Measurements from ENCODE around the gene ABR. TPM values are rescaled to one million over a fixed set of nuclear protein-coding genes. Genes with fewer than 3 reads are reported as not detected.
"Not testable (repeated sequence)": the region's sequence is repeated elsewhere in the genome, so short reads cannot be mapped to it uniquely, and the experiment has no call there.

Gene ABR
- polyA plus RNA-seq, 5 donors: 53.2 to 84.6 (median 61.3) TPM

GRCh38 chr17:1203111-1203966 lies 23.6 kb upstream of the ABR start:
- DNase-seq: no peak

GRCh38 chr17:1202291-1202690 lies 22.5 kb upstream of the ABR start:
- no peak for DNase-seq

- no peak for DNase-seq
These were observed 21.4 kb upstream of the ABR start for GRCh38 chr17:1201132-1201702.

GRCh38 chr17:1199271-1199743 lies 19.5 kb upstream of the ABR start:
- not testable (repeated sequence) for DNase-seq

- DNase-seq: peak in 1 of 2 donors; percentile 62
These were observed 18.2 kb upstream of the ABR start for GRCh38 chr17:1197781-1198490.

GRCh38 chr17:1197379-1197778 lies 17.6 kb upstream of the ABR start:
- DNase-seq: no peak

GRCh38 chr17:1196946-1197345 lies 17.2 kb upstream of the ABR start:
- DNase-seq: no peak

- DNase-seq: no peak
These were observed 13.3 kb upstream of the ABR start for GRCh38 chr17:1192911-1193699.

GRCh38 chr17:1190751-1191331 lies 11.1 kb upstream of the ABR start:
- DNase-seq: no peak

- DNase-seq: peak; percentile 57 to 63
These were observed 9.2 kb upstream of the ABR start for GRCh38 chr17:1188812-1189504.

GRCh38 chr17:1186923-1187771 lies 7.4 kb upstream of the ABR start:
- DNase-seq: peak; percentile 81

- DNase-seq: no peak
These were observed 6.5 kb upstream of the ABR start for GRCh38 chr17:1186214-1186820.

- no peak for DNase-seq
These were observed 3.5 kb upstream of the ABR start for GRCh38 chr17:1183171-1183873.

- DNase-seq: no peak
These were observed 3.0 kb upstream of the ABR start for GRCh38 chr17:1182811-1183170.

- DNase-seq: no peak
These were observed 2.0 kb upstream of the ABR start for GRCh38 chr17:1181753-1182137.

- no peak for DNase-seq
These were observed 1.4 kb upstream of the ABR start for GRCh38 chr17:1180958-1181752.

- DNase-seq: no peak
These were observed 516 bp downstream of the ABR start for GRCh38 chr17:1179112-1179817.
